CD8-positive, alpha-beta memory T cell (primary cell): Measurements from ENCODE around the gene CANT1. TPM values are rescaled to one million over a fixed set of nuclear protein-coding genes. Genes with fewer than 3 reads are reported as not detected.

Experiments used
- CTCF ChIA-PET: fragments of 350-600 bp; sonication (Branson Sonifier 250); formaldehyde crosslinking; loops from one replicate; lab custom pipeline; 2021; ENCODE audit warnings: antibody characterized with exemption; lab: Charles Lee
- POLR2A ChIA-PET: fragments of 350-600 bp; sonication (Branson Sonifier 250); formaldehyde crosslinking; loops from one replicate; lab custom pipeline; 2021; ENCODE audit warnings: antibody characterized with exemption; lab: Charles Lee
- DNase-seq, 5 donors: peaks; one replicate each; pipeline versions ENCODE4 v3.0.0 to v3.0.0-alpha.2; 2020 to 2022; ENCODE audit warnings: mixed read lengths in 1 of 5
- H3K27ac ChIP-seq: one replicate; pipeline ENCODE4 v1.7.0; 2013; ENCODE audit warnings: low read depth, mild to moderate bottlenecking, low read length, moderate library complexity
- H3K27me3 ChIP-seq: 2 replicates; pipeline ENCODE4 v1.7.0; 2013; ENCODE audit warnings: low read length, mild to moderate bottlenecking; ENCODE audit not compliant: insufficient read depth, poor library complexity, severe bottlenecking
- H3K36me3 ChIP-seq: 2 replicates; pipeline ENCODE4 v1.7.0; 2013; ENCODE audit warnings: mild to moderate bottlenecking, low read length, moderate library complexity; ENCODE audit not compliant: insufficient read depth
- H3K4me1 ChIP-seq: 2 replicates; pipeline ENCODE4 v1.7.0; 2013; ENCODE audit warnings: mild to moderate bottlenecking, low read length, moderate library complexity; ENCODE audit not compliant: insufficient read depth
- H3K4me3 ChIP-seq: 2 replicates; pipeline ENCODE4 v1.7.0; 2013; ENCODE audit warnings: mild to moderate bottlenecking, low read length
- H3K9me3 ChIP-seq: 2 replicates; pipeline ENCODE4 v1.7.0; 2013; ENCODE audit warnings: mild to moderate bottlenecking, low read length
- H3K27ac Mint-ChIP-seq, 8 donors: one replicate each; pipeline ENCODE4 v1.8.0; 2020 to 2021; ENCODE audit warnings: mixed read lengths in 8 of 8, mild to moderate bottlenecking in 6 of 8, inconsistent platforms in 3 of 8, moderate library complexity in 3 of 8
- H3K27me3 Mint-ChIP-seq, 2 donors: one replicate each; pipeline ENCODE4 v1.8.0; 2020 to 2021; ENCODE audit warnings: mixed read lengths in 2 of 2, mild to moderate bottlenecking in 1 of 2, moderate library complexity in 1 of 2
- H3K36me3 Mint-ChIP-seq, 3 donors: one replicate each; pipeline ENCODE4 v1.8.0; 2020 to 2021; ENCODE audit warnings: mixed read lengths in 3 of 3, inconsistent platforms in 1 of 3, mild to moderate bottlenecking in 1 of 3
- H3K4me1 Mint-ChIP-seq, 3 donors: one replicate each; pipeline ENCODE4 v1.8.0; 2020 to 2021; ENCODE audit warnings: mixed read lengths in 3 of 3, inconsistent platforms in 1 of 3, mild to moderate bottlenecking in 1 of 3
- H3K4me3 Mint-ChIP-seq, 7 donors: one replicate each; pipeline ENCODE4 v1.8.0; 2020 to 2021; ENCODE audit warnings: mixed read lengths in 7 of 7, mild to moderate bottlenecking in 6 of 7, moderate library complexity in 4 of 7, inconsistent platforms in 2 of 7
- H3K9me3 Mint-ChIP-seq, 5 donors: one replicate each; pipeline ENCODE4 v1.8.0; 2020 to 2022; ENCODE audit warnings: mixed read lengths in 5 of 5, mild to moderate bottlenecking in 3 of 5, moderate library complexity in 2 of 5, inconsistent platforms in 1 of 5
- polyA plus RNA-seq: library from polyadenylated mRNA; unstranded; fragments of 300-500 nt; fragmentation: Illumina TruSeq; gene quantifications from one replicate; pipeline ENCODE4 v1.2.3, GENCODE V29; 2021
- total RNA-seq, 2 experiments: library from RNA; stranded (reverse); gene quantifications; one replicate each; pipeline ENCODE4 v1.2.3, GENCODE V29; 2021

The CANT1 gene
- total and polyA plus RNA-seq, 3 experiments from 2014 or later: 13.4 to 47.3 (median 45.5) TPM

DNA sequence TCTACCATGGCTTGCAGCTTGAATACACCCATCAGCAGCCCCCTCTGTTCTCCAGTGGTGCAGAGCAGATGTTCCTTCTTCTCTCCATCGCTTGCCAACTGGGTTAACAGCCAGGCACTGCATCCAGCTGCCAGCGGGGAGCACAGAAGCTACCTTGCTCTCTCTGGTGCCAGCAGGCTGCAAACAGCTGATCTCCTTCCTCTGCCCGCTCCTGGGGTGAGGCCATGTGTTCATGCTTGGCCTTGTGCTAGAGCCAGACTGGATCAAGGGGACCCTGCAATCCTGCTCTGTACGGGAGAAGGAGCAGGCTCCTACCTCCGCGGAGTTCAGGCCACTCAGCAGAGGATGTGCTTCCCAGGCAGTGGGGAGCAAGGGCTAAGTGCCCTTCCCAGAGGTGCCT, 41.0 kb upstream of the CANT1 start:
- POLR2A ChIA-PET: no interaction called here
- Histone ChIP-seq H3K36me3 (no peaks in the 10 kb centered on the region), H3K4me1 (no peaks in the 10 kb centered on the region), H3K27me3 (no peaks in the 10 kb centered on the region), H3K9me3 (no peaks in the 10 kb centered on the region), H3K4me3 (no peak overlapping the region), H3K27ac (no peak overlapping the region)
- peaks cover 0 to 13% (median 8%) of the 10 kb centered on the region in 5 donors for H3K9me3 Mint-ChIP-seq
- no peak overlapping the region for H3K27ac Mint-ChIP-seq
- DNase-seq: no peak
- CTCF ChIA-PET: interaction anchor here (1.2 kb wide), 1 partner anchor 350 kb away, joined by 3 read pairs; no protein-coding TSS in a partner anchor
- H3K27me3 Mint-ChIP-seq: peaks cover 14 to 30% of the 10 kb centered on the region in 2 donors
- H3K4me1 Mint-ChIP-seq: peaks cover 2 to 5% (median 4%) of the 10 kb centered on the region in 3 donors
- peaks cover 0 to 12% (median 0%) of the 10 kb centered on the region in 3 donors for H3K36me3 Mint-ChIP-seq
- H3K4me3 Mint-ChIP-seq: no peak overlapping the region

DNA sequence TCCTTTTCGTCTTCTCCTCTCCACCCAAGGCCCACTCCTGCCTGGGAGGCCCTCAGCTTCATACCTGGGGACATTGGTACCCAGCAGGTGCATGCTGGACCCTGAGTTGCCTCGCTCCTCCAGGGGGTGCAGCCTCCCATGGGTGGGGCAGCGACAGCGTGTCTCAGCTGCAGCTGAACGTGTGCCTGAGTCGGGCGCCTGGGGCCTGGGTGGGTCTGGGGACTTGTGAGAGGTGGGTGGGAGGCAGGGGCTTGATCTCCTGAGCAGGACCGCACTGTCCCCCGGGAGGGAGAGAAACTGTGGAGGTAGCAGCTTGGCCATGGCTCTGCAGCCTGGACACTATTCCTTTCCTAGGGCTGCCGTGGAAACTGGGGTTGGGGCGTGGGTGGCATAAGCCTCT, 40.3 kb upstream of the CANT1 start:
- DNase-seq: no peak
- Mint-ChIP-seq H3K27me3 (peaks cover 21 to 30% of the 10 kb centered on the region in 2 donors), H3K4me3 (no peak overlapping the region), H3K9me3 (peaks cover 0 to 13% (median 7%) of the 10 kb centered on the region in 5 donors), H3K36me3 (peaks cover 0 to 11% (median 0%) of the 10 kb centered on the region in 3 donors), H3K27ac (peak overlapping the region in 1 of 8 donors; percentile 74), H3K4me1 (peaks cover 2 to 5% (median 4%) of the 10 kb centered on the region in 3 donors)
- ChIA-PET POLR2A (no interaction called here), CTCF (interaction anchor here (1.2 kb wide), 1 partner anchor 351 kb away, joined by 3 read pairs; no protein-coding TSS in a partner anchor)
- no peaks in the 10 kb centered on the region for H3K4me1 ChIP-seq
- no peaks in the 10 kb centered on the region for H3K27me3 ChIP-seq
- H3K36me3 ChIP-seq: no peaks in the 10 kb centered on the region
- H3K4me3 ChIP-seq: no peak overlapping the region
- no peaks in the 10 kb centered on the region for H3K9me3 ChIP-seq
- no peak overlapping the region for H3K27ac ChIP-seq

DNA sequence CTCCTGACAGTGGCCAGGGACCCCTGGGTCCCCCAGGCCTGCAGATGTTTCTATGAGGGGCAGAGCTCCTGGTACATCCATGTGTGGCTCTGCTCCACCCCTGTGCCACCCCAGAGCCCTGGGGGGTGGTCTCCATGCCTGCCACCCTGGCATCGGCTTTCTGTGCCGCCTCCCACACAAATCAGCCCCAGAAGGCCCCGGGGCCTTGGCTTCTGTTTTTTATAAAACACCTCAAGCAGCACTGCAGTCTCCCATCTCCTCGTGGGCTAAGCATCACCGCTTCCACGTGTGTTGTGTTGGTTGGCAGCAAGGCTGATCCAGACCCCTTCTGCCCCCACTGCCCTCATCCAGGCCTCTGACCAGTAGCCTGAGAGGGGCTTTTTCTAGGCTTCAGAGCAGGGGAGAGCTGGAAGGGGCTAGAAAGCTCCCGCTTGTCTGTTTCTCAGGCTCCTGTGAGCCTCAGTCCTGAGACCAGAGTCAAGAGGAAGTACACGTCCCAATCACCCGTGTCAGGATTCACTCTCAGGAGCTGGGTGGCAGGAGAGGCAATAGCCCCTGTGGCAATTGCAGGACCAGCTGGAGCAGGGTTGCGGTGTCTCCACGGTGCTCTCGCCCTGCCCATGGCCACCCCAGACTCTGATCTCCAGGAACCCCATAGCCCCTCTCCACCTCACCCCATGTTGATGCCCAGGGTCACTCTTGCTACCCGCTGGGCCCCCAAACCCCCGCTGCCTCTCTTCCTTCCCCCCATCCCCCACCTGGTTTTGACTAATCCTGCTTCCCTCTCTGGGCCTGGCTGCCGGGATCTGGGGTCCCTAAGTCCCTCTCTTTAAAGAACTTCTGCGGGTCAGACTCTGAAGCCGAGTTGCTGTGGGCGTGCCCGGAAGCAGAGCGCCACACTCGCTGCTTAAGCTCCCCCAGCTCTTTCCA, 39.5 kb upstream of the CANT1 start:
- H3K9me3 ChIP-seq: no peaks in the 10 kb centered on the region
- no peak overlapping the region for H3K4me3 Mint-ChIP-seq
- peaks cover 0 to 9% (median 3%) of the 10 kb centered on the region in 5 donors for H3K9me3 Mint-ChIP-seq
- H3K27me3 Mint-ChIP-seq: peaks cover 25 to 26% of the 10 kb centered on the region in 2 donors
- no peak for DNase-seq
- H3K36me3 ChIP-seq: no peaks in the 10 kb centered on the region
- peaks cover 2 to 5% (median 4%) of the 10 kb centered on the region in 3 donors for H3K4me1 Mint-ChIP-seq
- CTCF ChIA-PET: interaction anchor here (1.2 kb wide), 1 partner anchor 352 kb away, joined by 3 read pairs; no protein-coding TSS in a partner anchor
- H3K27ac Mint-ChIP-seq: peak overlapping the region in 1 of 8 donors; percentile 68
- H3K27ac ChIP-seq: no peak overlapping the region
- no peak overlapping the region for H3K4me3 ChIP-seq
- POLR2A ChIA-PET: no interaction called here
- H3K27me3 ChIP-seq: no peaks in the 10 kb centered on the region
- H3K4me1 ChIP-seq: no peaks in the 10 kb centered on the region
- H3K36me3 Mint-ChIP-seq: peaks cover 0 to 8% (median 0%) of the 10 kb centered on the region in 3 donors

DNA sequence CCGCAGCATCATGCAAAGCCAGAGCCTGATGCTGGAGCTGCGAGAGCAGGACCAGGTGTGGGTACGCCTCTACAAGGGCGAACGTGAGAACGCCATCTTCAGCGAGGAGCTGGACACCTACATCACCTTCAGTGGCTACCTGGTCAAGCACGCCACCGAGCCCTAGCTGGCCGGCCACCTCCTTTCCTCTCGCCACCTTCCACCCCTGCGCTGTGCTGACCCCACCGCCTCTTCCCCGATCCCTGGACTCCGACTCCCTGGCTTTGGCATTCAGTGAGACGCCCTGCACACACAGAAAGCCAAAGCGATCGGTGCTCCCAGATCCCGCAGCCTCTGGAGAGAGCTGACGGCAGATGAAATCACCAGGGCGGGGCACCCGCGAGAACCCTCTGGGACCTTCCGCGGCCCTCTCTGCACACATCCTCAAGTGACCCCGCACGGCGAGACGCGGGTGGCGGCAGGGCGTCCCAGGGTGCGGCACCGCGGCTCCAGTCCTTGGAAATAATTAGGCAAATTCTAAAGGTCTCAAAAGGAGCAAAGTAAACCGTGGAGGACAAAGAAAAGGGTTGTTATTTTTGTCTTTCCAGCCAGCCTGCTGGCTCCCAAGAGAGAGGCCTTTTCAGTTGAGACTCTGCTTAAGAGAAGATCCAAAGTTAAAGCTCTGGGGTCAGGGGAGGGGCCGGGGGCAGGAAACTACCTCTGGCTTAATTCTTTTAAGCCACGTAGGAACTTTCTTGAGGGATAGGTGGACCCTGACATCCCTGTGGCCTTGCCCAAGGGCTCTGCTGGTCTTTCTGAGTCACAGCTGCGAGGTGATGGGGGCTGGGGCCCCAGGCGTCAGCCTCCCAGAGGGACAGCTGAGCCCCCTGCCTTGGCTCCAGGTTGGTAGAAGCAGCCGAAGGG, 38.6 kb upstream of the CANT1 start:
- Histone ChIP-seq H3K27me3 (no peaks in the 10 kb centered on the region), H3K4me1 (no peaks in the 10 kb centered on the region), H3K4me3 (no peak overlapping the region), H3K36me3 (no peaks in the 10 kb centered on the region), H3K27ac (no peak overlapping the region), H3K9me3 (no peaks in the 10 kb centered on the region)
- no peak for DNase-seq
- no peak overlapping the region for H3K27ac Mint-ChIP-seq
- ChIA-PET CTCF (no interaction called here), POLR2A (no interaction called here)
- H3K4me1 Mint-ChIP-seq: peaks cover 2 to 5% (median 4%) of the 10 kb centered on the region in 3 donors
- H3K4me3 Mint-ChIP-seq: no peak overlapping the region
- H3K9me3 Mint-ChIP-seq: peaks cover 0 to 1% (median 0%) of the 10 kb centered on the region in 5 donors
- H3K27me3 Mint-ChIP-seq: peaks cover 22 to 29% of the 10 kb centered on the region in 2 donors
- peaks cover 0 to 2% (median 0%) of the 10 kb centered on the region in 3 donors for H3K36me3 Mint-ChIP-seq

DNA sequence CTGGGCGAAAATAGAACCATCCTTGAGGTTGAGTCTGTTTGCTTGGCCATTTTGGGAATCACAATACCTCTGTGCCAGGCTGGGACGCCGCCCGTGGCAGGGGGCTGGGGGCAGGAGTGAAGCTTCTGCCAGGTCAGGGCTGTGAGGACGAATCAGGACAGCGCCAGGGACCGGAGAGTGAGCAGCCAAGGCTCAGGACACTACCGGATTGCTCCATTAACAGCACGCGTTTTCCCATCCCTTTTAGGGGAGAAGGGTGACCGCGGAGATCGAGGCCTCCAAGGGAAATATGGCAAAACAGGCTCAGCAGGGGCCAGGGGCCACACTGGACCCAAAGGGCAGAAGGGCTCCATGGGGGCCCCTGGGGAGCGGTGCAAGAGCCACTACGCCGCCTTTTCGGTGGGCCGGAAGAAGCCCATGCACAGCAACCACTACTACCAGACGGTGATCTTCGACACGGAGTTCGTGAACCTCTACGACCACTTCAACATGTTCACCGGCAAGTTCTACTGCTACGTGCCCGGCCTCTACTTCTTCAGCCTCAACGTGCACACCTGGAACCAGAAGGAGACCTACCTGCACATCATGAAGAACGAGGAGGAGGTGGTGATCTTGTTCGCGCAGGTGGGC, 37.8 kb upstream of the CANT1 start:
- ChIA-PET POLR2A (no interaction called here), CTCF (interaction anchor here (0.7 to 2.3 kb wide), 2 partner anchors 41 to 72 kb away, joined by 3 to 10 read pairs; no protein-coding TSS in a partner anchor)
- Histone ChIP-seq H3K36me3 (no peaks in the 10 kb centered on the region), H3K4me3 (no peak overlapping the region), H3K27ac (no peak overlapping the region), H3K27me3 (no peaks in the 10 kb centered on the region), H3K9me3 (no peaks in the 10 kb centered on the region), H3K4me1 (no peaks in the 10 kb centered on the region)
- H3K27me3 Mint-ChIP-seq: peaks cover 25 to 28% of the 10 kb centered on the region in 2 donors
- peak overlapping the region in 1 of 8 donors; percentile 37 for H3K27ac Mint-ChIP-seq
- peaks cover 3 to 5% (median 4%) of the 10 kb centered on the region in 3 donors for H3K4me1 Mint-ChIP-seq
- H3K9me3 Mint-ChIP-seq: no peaks in the 10 kb centered on the region
- no peak for DNase-seq
- peak overlapping the region in 1 of 7 donors; percentile 32 for H3K4me3 Mint-ChIP-seq
- H3K36me3 Mint-ChIP-seq: no peaks in the 10 kb centered on the region

DNA sequence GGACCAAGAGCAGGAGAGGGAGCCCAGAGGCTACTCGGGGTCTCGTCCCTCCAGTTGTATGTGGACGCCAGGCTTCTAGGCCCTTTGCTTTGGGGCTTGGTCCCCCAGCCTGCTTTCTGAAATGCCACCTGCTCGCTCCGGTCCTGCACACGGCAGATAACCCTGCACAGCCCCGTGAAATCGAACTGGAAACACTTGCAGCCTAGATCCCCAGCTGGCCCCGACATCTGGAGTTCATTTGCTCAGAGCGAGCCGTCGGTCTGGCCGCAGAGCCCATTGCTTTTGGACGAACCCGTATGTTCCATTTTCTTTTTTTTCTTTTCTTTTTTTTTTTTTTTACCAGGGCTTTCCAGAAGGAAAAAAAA, 37.3 kb upstream of the CANT1 start:
- H3K4me1 ChIP-seq: no peaks in the 10 kb centered on the region
- H3K27me3 ChIP-seq: no peaks in the 10 kb centered on the region
- peak overlapping the region in 1 of 8 donors; percentile 37 for H3K27ac Mint-ChIP-seq
- H3K9me3 ChIP-seq: no peaks in the 10 kb centered on the region
- DNase-seq: no peak
- CTCF ChIA-PET: interaction anchor here (0.7 to 2.3 kb wide), 2 partner anchors 41 to 72 kb away, joined by 3 to 10 read pairs; no protein-coding TSS in a partner anchor
- POLR2A ChIA-PET: no interaction called here
- H3K27ac ChIP-seq: no peak overlapping the region
- H3K4me3 Mint-ChIP-seq: no peak overlapping the region
- no peaks in the 10 kb centered on the region for H3K36me3 Mint-ChIP-seq
- peaks cover 4 to 5% (median 4%) of the 10 kb centered on the region in 3 donors for H3K4me1 Mint-ChIP-seq
- no peak overlapping the region for H3K4me3 ChIP-seq
- no peaks in the 10 kb centered on the region for H3K9me3 Mint-ChIP-seq
- no peaks in the 10 kb centered on the region for H3K36me3 ChIP-seq
- peaks cover 25 to 28% of the 10 kb centered on the region in 2 donors for H3K27me3 Mint-ChIP-seq

DNA sequence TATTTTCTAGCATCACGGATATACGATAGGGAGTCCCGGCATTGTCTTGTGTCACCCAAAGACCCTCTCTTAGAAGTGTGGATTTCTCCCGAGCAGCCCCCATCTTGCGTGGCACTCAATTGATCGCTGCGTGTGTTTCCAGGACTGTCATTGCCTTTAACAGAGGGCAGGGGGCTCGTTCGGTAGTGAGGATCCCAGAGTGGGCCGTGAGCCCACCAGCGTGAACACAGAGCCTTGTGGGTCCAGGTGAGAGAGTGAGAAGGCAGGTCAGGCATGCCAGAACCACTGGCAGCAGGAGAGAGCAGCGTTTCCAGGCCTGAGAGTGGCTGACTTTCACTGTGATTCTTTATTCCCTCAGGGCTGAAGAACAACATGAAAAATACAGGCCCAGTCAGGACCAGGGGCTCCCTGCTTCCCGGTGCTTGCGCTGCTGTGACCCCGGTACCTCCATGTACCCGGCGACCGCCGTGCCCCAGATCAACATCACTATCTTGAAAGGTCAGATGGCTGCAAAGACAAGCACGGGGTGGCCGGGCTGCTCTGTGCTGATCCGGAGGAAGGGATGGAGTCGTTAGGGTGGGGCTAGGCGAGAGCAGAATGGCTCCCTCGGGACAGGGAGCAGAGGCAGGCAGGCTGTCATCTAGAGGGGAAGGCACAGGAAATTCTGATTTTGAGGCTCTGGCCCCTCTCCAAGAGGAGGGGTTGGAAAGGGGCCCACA, 36.8 kb upstream of the CANT1 start:
- Mint-ChIP-seq H3K36me3 (no peaks in the 10 kb centered on the region), H3K27me3 (peaks cover 25 to 28% of the 10 kb centered on the region in 2 donors), H3K9me3 (no peaks in the 10 kb centered on the region), H3K4me3 (no peak overlapping the region), H3K4me1 (peaks cover 4 to 5% (median 4%) of the 10 kb centered on the region in 3 donors), H3K27ac (no peak overlapping the region)
- H3K36me3 ChIP-seq: no peaks in the 10 kb centered on the region
- H3K4me1 ChIP-seq: no peaks in the 10 kb centered on the region
- no peak overlapping the region for H3K4me3 ChIP-seq
- H3K9me3 ChIP-seq: no peaks in the 10 kb centered on the region
- H3K27me3 ChIP-seq: no peaks in the 10 kb centered on the region
- DNase-seq: no peak
- H3K27ac ChIP-seq: no peak overlapping the region
- ChIA-PET CTCF (interaction anchor here (1.1 to 2.3 kb wide), 9 partner anchors 10 to 342 kb away, joined by 3 to 10 read pairs (median 4); no protein-coding TSS in a partner anchor), POLR2A (no interaction called here)
